Testis (tissue), 2 donors: ENCODE results near the gene ANO9.

Experiments used
- CTCF ChIP-seq, 3 experiments: fragments of 450-650 bp in 2 of 3; fragments of 200-600 bp in 1 of 3; sonication (generic) in 1 of 3; IDR thresholded peaks; one replicate each; pipeline ENCODE4 v1.5.1; 2016 to 2019; ENCODE audit warnings: antibody characterized with exemption in 3 of 3, mild to moderate bottlenecking in 2 of 3, moderate library complexity in 1 of 3
- POLR2A ChIP-seq: fragments of 450-650 bp; IDR thresholded peaks from one replicate; pipeline ENCODE4 v1.6.1; 2017; ENCODE audit warnings: antibody characterized with exemption, mild to moderate bottlenecking, moderate library complexity

GRCh38 chr11:380491-380890 is 61.3 kb downstream of the ANO9 start:
- TF ChIP-seq POLR2A = no peak
- no peak for TF ChIP-seq CTCF (IDR thresholded peaks at IDR 0.05)
